SK-N-SH (cell line): ENCODE results near the gene ALG9. TPM values are rescaled to one million over a fixed set of nuclear protein-coding genes. Genes with fewer than 3 reads are reported as not detected.

ENCODE experiments used
- CTCF ChIA-PET: fragments of 300-600, 350-600 bp; formaldehyde crosslinking; extraction: SDS; loops from one replicate; lab custom pipeline; 2021; lab: Yijun Ruan, JAX
- POLR2A ChIA-PET: fragments of 350-600 bp; sonication (Branson Sonifier 250); formaldehyde crosslinking; extraction: SDS; loops from one replicate; lab custom pipeline; 2020; ENCODE audit warnings: antibody characterized with exemption, inconsistent platforms; lab: Yijun Ruan, JAX
- DNase-seq: peaks from one replicate; pipeline ENCODE4 v3.0.0; 2012
- H2AFZ ChIP-seq: fragments of 200-600 bp; sonication (generic); 2 replicates; pipeline ENCODE4 v1.8.1; 2016; ENCODE audit warnings: antibody characterized with exemption, mild to moderate bottlenecking, low read depth
- H3F3A ChIP-seq: fragments of 200-600 bp; sonication (generic); replicated peaks from 2 replicates; pipeline ENCODE3; 2016; ENCODE audit warnings: antibody characterized with exemption, mild to moderate bottlenecking; ENCODE audit not compliant: insufficient read depth
- H3K27ac ChIP-seq, 2 experiments: fragments of 200-500 bp in 1 of 2; fragments of 200-600 bp in 1 of 2; sonication (Bioruptor generic) in 1 of 2; sonication (generic), shearing (Covaris generic) in 1 of 2; 2 replicates each; pipeline versions ENCODE4 v1.5.1 to v1.6.1; 2014 to 2016; ENCODE audit warnings: low read depth in 2 of 2, inconsistent platforms in 1 of 2, low read length in 1 of 2, mild to moderate bottlenecking in 1 of 2, mixed read lengths in 1 of 2
- H3K27me3 ChIP-seq: fragments of 200-600 bp; sonication (generic), shearing (Covaris generic); 2 replicates; pipeline ENCODE4 v1.6.1; 2016; ENCODE audit warnings: mixed run types; ENCODE audit not compliant: insufficient read depth
- H3K36me3 ChIP-seq, 2 experiments: fragments of 200-500 bp in 1 of 2; fragments of 200-600 bp in 1 of 2; sonication (Bioruptor generic) in 1 of 2; sonication (generic) in 1 of 2; replicated peaks in 1 of 2; 2 replicates each; pipeline versions ENCODE3 to v1.5.1; 2014 to 2016; ENCODE audit warnings: low read length in 1 of 2, mild to moderate bottlenecking in 1 of 2; ENCODE audit not compliant: insufficient read depth in 2 of 2, control insufficient read depth in 1 of 2
- H3K4me1 ChIP-seq, 2 experiments: fragments of 200-500 bp in 1 of 2; fragments of 200-600 bp in 1 of 2; sonication (Bioruptor generic) in 1 of 2; sonication (generic), shearing (Covaris generic) in 1 of 2; 2 replicates each; pipeline versions ENCODE4 v1.5.1 to v1.6.1; 2014 to 2016; ENCODE audit warnings: low read depth in 1 of 2, low read length in 1 of 2, mixed run types in 1 of 2; ENCODE audit not compliant: insufficient read depth in 2 of 2, control insufficient read depth in 1 of 2
- H3K4me2 ChIP-seq: fragments of 200-600 bp; sonication (generic), shearing (Covaris generic); 2 replicates; pipeline ENCODE4 v1.6.1; 2017; ENCODE audit warnings: mixed run types
- H3K4me3 ChIP-seq, 2 experiments: fragments of 200-500 bp in 1 of 2; fragments of 200-600 bp in 1 of 2; sonication (Bioruptor generic) in 1 of 2; sonication (generic), shearing (Covaris generic) in 1 of 2; 2 replicates each; pipeline versions ENCODE4 v1.5.1 to v1.8.1; 2014 to 2016; ENCODE audit warnings: low read depth in 2 of 2, inconsistent platforms in 1 of 2, low read length in 1 of 2, mild to moderate bottlenecking in 1 of 2, mixed read lengths in 1 of 2, moderate library complexity in 1 of 2
- H3K79me2 ChIP-seq: fragments of 200-600 bp; sonication (generic); 2 replicates; pipeline ENCODE4 v1.8.1; 2017; ENCODE audit warnings: mild to moderate bottlenecking; ENCODE audit not compliant: insufficient read depth
- H3K9ac ChIP-seq: fragments of 200-600 bp; sonication (generic); 2 replicates; pipeline ENCODE4 v1.6.1; 2017; ENCODE audit warnings: mixed run types
- H3K9me2 ChIP-seq: fragments of 200-600 bp; sonication (generic); 2 replicates; pipeline ENCODE4 v1.6.1; 2017; ENCODE audit warnings: mixed run types
- H3K9me3 ChIP-seq: fragments of 200-600 bp; sonication (generic); 2 replicates; pipeline ENCODE4 v1.6.1; 2017; ENCODE audit warnings: mixed run types, mild to moderate bottlenecking, moderate library complexity
- H4K20me1 ChIP-seq: fragments of 200-600 bp; sonication (generic); 2 replicates; pipeline ENCODE4 v1.6.1; 2017; ENCODE audit warnings: mild to moderate bottlenecking, mixed run types; ENCODE audit not compliant: insufficient read depth
- CHD2 ChIP-seq: fragments of 150-350 bp; IDR thresholded peaks from 2 replicates; pipeline ENCODE4 v1.6.1; 2018; ENCODE audit warnings: low read length; ENCODE audit not compliant: partially characterized antibody
- FOSL2 ChIP-seq: IDR thresholded peaks from 2 replicates; pipeline ENCODE4 v1.4.0; 2012; ENCODE audit warnings: low read depth, mild to moderate bottlenecking, moderate library complexity, borderline replicate concordance
- GABPA ChIP-seq: IDR thresholded peaks from 2 replicates; pipeline ENCODE4 v1.4.0; 2012; ENCODE audit warnings: low read depth, mild to moderate bottlenecking
- GATA2 ChIP-seq: sonication (generic); formaldehyde crosslinking; IDR thresholded peaks from 2 replicates; pipeline ENCODE4 v1.5.0; 2020; ENCODE audit warnings: mild to moderate bottlenecking, missing genetic modification reagents
- NFIC ChIP-seq: IDR thresholded peaks from 2 replicates; pipeline ENCODE4 v1.4.0; 2012; ENCODE audit warnings: borderline replicate concordance
- NRF1 ChIP-seq: IDR thresholded peaks from 2 replicates; pipeline ENCODE4 v1.6.1; 2012; ENCODE audit warnings: low read depth, mild to moderate bottlenecking, low read length
- RAD21 ChIP-seq: IDR thresholded peaks from 2 replicates; pipeline ENCODE4 v1.6.1; 2012; ENCODE audit warnings: mild to moderate bottlenecking, low read length
- TAF1 ChIP-seq: IDR thresholded peaks from 2 replicates; pipeline ENCODE4 v1.6.1; 2012; ENCODE audit warnings: low read depth, mild to moderate bottlenecking, low read length, moderate library complexity, borderline replicate concordance
- TCF12 ChIP-seq: IDR thresholded peaks from 2 replicates; pipeline ENCODE4 v1.4.0; 2012
- TEAD4 ChIP-seq: IDR thresholded peaks from 2 replicates; pipeline ENCODE4 v1.4.0; 2012; ENCODE audit warnings: mild to moderate bottlenecking, borderline replicate concordance; ENCODE audit not compliant: insufficient read depth
- YY1 ChIP-seq: IDR thresholded peaks from 2 replicates; pipeline ENCODE4 v1.4.0; 2012; ENCODE audit warnings: low read depth, mild to moderate bottlenecking
- WGBS: methylation state at CpG from one replicate; pipeline ENCODE4 v1.1.6; 2017; ENCODE audit warnings: low lambda C conversion rate; 5-methylcytosine and 5-hydroxymethylcytosine counted together
- polyA plus RNA-seq, 3 experiments: library from polyadenylated mRNA; depleted of rRNA; stranded (reverse); fragments of >200 nt; gene quantifications; 2 replicates each; pipeline ENCODE4 v1.2.3, GENCODE V29; 2012
- TF ChIP-seq, protein P1 (sequence below): IDR thresholded peaks from 2 replicates; pipeline ENCODE4 v1.4.0; 2012; ENCODE audit warnings: low read depth, borderline replicate concordance
- TF ChIP-seq, protein P2 (sequence below): fragments of 200-600 bp; sonication (generic); IDR thresholded peaks from 2 replicates; pipeline ENCODE4 v1.6.1; 2017; ENCODE audit warnings: antibody characterized with exemption, mild to moderate bottlenecking, moderate library complexity

Gene ALG9
- polyA plus RNA-seq, 1 of the 3 experiments (the other 2 are of a cell fraction) = 17.9 TPM

GRCh38 chr11:111762526-111762925 is 108.9 kb downstream of the ALG9 start:
- TF ChIP-seq YY1 (no peak), GABPA (no peak), FOSL2 (no peak), RAD21 (no peak), TEAD4 (no peak), GATA2 (CRISPR knock-in tag) (no peak), NFIC (no peak), TAF1 (no peak), TCF12 (no peak), CHD2 (no peak)
- TF ChIP-seq, protein P1, sequence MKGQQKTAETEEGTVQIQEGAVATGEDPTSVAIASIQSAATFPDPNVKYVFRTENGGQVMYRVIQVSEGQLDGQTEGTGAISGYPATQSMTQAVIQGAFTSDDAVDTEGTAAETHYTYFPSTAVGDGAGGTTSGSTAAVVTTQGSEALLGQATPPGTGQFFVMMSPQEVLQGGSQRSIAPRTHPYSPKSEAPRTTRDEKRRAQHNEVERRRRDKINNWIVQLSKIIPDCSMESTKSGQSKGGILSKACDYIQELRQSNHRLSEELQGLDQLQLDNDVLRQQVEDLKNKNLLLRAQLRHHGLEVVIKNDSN = no peak
- peaks cover 5% of the 10 kb centered on the region in 2 experiments; a peak in 3 of 4 replicates for H3K4me1 ChIP-seq
- ChIA-PET POLR2A (interaction anchor here (0.5 kb wide), 1 partner anchor 143 kb away, joined by 4 read pairs; no protein-coding TSS in a partner anchor), CTCF (interaction anchor here (1.1 to 2.4 kb wide), 3 partner anchors 15 to 161 kb away, joined by 3 to 16 read pairs (median 4); partner anchors contain the start of gene SIK2)
- H3K79me2 ChIP-seq = peaks cover 54% of the 10 kb centered on the region
- WGBS = 100% methylated on average over 5 of the region's 5 CpGs
- H3K9ac ChIP-seq = no peak overlapping the region
- DNase-seq = no peak
- H3F3A ChIP-seq = peaks cover 14% of the 10 kb centered on the region
- no peaks in the 10 kb centered on the region for H3K9me3 ChIP-seq
- H3K4me3 ChIP-seq = no peak overlapping the region
- H3K9me2 ChIP-seq = no peaks in the 10 kb centered on the region
- H4K20me1 ChIP-seq = no peaks in the 10 kb centered on the region
- H2AFZ ChIP-seq = no peak overlapping the region
- peaks cover 44 to 54% of the 10 kb centered on the region in 2 experiments for H3K36me3 ChIP-seq
- H3K27ac ChIP-seq = no peak overlapping the region
- H3K4me2 ChIP-seq = no peak overlapping the region
- H3K27me3 ChIP-seq = no peaks in the 10 kb centered on the region

GRCh38 chr11:111761036-111761435 is 110.3 kb downstream of the ALG9 start:
- ChIA-PET POLR2A (no interaction called here), CTCF (interaction anchor here (0.9 to 3.0 kb wide), 4 partner anchors 14 to 157 kb away, joined by 3 to 12 read pairs (median 3); no protein-coding TSS in a partner anchor)
- no peaks in the 10 kb centered on the region for H3K9me3 ChIP-seq
- no peaks in the 10 kb centered on the region for H4K20me1 ChIP-seq
- no peak overlapping the region for H3K27ac ChIP-seq
- 93% methylated on average over 4 of the region's 4 CpGs for WGBS
- peaks cover 54% of the 10 kb centered on the region for H3K79me2 ChIP-seq
- peaks cover 0 to 5% of the 10 kb centered on the region in 2 experiments; a peak in 2 of 4 replicates for H3K4me1 ChIP-seq
- no peak overlapping the region for H3K4me2 ChIP-seq
- H3K27me3 ChIP-seq = no peaks in the 10 kb centered on the region
- H3K36me3 ChIP-seq = peaks cover 54 to 68% of the 10 kb centered on the region in 2 experiments
- no peak for TF ChIP-seq NRF1
- TF ChIP-seq, protein P2, sequence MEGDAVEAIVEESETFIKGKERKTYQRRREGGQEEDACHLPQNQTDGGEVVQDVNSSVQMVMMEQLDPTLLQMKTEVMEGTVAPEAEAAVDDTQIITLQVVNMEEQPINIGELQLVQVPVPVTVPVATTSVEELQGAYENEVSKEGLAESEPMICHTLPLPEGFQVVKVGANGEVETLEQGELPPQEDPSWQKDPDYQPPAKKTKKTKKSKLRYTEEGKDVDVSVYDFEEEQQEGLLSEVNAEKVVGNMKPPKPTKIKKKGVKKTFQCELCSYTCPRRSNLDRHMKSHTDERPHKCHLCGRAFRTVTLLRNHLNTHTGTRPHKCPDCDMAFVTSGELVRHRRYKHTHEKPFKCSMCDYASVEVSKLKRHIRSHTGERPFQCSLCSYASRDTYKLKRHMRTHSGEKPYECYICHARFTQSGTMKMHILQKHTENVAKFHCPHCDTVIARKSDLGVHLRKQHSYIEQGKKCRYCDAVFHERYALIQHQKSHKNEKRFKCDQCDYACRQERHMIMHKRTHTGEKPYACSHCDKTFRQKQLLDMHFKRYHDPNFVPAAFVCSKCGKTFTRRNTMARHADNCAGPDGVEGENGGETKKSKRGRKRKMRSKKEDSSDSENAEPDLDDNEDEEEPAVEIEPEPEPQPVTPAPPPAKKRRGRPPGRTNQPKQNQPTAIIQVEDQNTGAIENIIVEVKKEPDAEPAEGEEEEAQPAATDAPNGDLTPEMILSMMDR = no peak
- H3K9ac ChIP-seq = no peak overlapping the region
- no peak for DNase-seq
- H3K9me2 ChIP-seq = no peaks in the 10 kb centered on the region
- H3K4me3 ChIP-seq = no peak overlapping the region
- peaks cover 6% of the 10 kb centered on the region for H3F3A ChIP-seq
- no peak overlapping the region for H2AFZ ChIP-seq
